HG03521 (cell line): ENCODE measurements around the gene MLIP.

Experiments used
- ATAC-seq: cut with Tn5 transposase; IDR thresholded peaks from one replicate; pipeline ENCODE4 v1.9.1; 2021; ENCODE audit warnings: mild to moderate bottlenecking, moderate library complexity; ENCODE audit not compliant: unreplicated experiment

Gene MLIP

GRCh38 chr6:54273214-54273820 lies 162.1 kb downstream of the MLIP start:
- ATAC-seq: no peak

- ATAC-seq: no peak
Measured at GRCh38 chr6:54274383-54274782, 163.1 kb downstream of the MLIP start.

- ATAC-seq: no peak
Measured at GRCh38 chr6:54282186-54282585, 170.9 kb downstream of the MLIP start.

- ATAC-seq: no peak
Measured at GRCh38 chr6:54284161-54284860, 173.1 kb downstream of the MLIP start.

DNA sequence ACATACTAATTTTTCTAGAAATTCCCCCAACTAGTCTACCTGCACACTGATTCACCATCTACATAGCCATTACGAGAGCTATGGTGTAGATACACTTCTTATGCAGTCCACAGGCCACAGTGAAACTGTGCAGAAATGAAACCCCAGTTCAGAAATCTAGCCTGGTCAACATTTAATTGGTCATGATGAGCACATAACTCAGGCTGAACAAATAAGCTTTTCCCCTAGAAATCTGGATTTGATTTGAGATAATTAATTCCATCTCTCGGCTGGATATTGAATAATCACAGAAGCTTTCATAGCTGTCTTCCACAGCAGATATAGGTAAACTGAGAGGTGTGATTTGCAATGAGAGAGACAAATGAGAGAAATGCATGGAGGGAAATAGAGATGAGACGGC lies 174.4 kb downstream of the MLIP start:
- no peak for ATAC-seq

DNA sequence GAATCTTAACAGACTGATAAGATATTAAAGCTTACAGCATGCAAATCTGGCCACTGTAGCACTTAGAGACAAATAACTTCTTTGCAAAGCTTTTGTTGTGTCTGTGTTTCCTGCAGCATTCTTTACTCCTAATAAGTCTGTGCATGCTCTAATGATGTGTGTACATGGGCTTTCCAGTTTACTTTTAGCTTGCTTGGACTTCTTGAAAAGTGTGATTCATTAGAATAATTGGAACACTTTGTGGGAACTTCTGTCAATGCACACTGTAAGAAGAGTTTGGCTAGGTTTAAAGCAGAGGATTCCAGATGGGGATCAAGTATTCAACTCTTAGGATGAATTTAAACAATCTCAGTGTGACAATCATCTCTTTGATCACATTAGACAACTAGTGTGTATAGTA lies 174.9 kb downstream of the MLIP start:
- ATAC-seq: no peak

DNA sequence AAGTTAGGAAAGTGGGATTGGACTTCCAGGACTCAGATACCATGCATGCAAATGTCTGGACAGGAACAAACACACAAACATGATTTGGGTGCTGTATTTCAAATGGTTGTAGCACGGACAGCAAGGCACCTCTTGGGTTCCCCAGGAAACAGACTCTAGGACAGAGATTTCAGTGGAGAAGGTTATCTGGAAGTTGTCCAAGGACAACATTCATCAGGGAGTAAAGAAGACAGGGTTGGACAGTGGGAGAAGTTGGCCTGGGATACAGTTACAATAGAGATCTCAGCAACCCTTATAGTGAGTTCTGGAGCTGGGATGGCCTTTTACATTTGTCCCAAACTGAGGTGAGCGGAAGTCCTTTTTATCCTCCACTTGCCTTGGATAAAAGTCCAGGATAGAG lies 177.2 kb downstream of the MLIP start:
- no peak for ATAC-seq

GRCh38 chr6:54289426-54289825 lies 178.2 kb downstream of the MLIP start:
- ATAC-seq: no peak

GRCh38 chr6:54291146-54291545 lies 179.9 kb downstream of the MLIP start:
- ATAC-seq: peak; percentile 61

DNA sequence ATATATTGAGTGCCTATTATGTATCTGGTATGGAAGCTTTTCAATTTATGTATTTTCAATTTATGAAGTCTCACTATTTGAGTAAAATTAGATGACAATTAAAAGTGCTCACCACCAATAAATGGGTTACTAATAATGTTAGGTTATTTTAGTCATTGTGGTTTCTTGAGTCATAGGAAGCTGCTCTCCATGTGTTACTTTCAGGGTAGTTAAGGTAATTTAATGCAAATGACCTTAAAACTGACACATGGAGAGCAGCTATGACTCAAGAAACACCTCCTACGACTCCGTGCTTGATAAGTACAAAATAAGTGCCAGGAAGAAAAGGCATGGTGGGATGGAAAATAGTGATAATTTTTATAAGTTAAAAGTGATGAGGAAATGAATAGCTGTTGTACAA lies 180.5 kb downstream of the MLIP start:
- ATAC-seq: peak; percentile 97

- ATAC-seq: no peak
Measured at GRCh38 chr6:54294965-54295532, 183.8 kb downstream of the MLIP start.

- no peak for ATAC-seq
Measured at GRCh38 chr6:54299542-54300269, 188.5 kb downstream of the MLIP start.

DNA sequence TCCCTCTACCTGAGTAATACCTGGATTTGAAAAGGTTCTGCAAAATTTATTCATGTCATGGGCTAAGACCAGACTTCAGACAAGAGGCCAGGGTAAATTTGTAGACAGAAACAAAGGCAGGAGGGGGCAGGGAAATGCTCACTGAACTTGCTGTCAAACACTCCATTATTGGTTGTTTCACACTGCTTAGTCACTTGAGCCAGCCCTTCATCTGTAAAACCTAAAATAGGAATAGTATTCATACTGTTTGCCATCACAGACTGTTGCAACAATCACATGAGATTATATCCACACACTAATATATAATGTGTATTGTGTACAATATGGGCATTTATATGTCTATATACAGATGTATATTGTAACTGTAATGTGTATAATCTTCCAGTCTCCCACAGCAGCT lies 190.5 kb downstream of the MLIP start:
- ATAC-seq: no peak

DNA sequence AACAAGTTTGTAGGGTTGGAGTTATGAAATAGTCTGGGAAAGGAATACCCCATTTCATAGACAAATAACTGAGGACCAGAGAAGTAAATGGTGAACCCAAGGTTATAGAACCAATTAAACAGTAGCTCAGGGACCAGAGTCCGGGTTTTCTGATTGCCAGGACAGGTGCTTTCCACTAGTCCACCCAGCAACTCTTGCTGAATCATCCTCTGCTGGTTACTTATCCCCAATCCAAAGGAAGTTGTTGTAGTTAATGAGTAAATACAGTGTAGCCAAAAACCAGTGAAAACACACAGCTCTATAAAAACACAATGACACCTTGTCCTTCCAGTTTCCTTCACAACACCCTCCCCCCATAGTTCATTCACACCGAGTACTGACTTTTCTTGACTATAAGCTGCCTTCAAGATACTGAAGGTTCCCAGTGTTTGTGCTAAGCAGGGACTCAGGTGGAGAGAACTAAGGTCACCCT lies 196.2 kb downstream of the MLIP start:
- ATAC-seq: peak; percentile 43

GRCh38 chr6:54308289-54308985 lies 197.2 kb downstream of the MLIP start, which contains the start of gene TINAG:
Gene TINAG (plus strand): TSS chr6:54308441. CDS start chr6:54308551, 110 bp downstream.
- ATAC-seq: no peak

- no peak for ATAC-seq
Measured at GRCh38 chr6:54308986-54309315, 197.7 kb downstream of the MLIP start.

DNA sequence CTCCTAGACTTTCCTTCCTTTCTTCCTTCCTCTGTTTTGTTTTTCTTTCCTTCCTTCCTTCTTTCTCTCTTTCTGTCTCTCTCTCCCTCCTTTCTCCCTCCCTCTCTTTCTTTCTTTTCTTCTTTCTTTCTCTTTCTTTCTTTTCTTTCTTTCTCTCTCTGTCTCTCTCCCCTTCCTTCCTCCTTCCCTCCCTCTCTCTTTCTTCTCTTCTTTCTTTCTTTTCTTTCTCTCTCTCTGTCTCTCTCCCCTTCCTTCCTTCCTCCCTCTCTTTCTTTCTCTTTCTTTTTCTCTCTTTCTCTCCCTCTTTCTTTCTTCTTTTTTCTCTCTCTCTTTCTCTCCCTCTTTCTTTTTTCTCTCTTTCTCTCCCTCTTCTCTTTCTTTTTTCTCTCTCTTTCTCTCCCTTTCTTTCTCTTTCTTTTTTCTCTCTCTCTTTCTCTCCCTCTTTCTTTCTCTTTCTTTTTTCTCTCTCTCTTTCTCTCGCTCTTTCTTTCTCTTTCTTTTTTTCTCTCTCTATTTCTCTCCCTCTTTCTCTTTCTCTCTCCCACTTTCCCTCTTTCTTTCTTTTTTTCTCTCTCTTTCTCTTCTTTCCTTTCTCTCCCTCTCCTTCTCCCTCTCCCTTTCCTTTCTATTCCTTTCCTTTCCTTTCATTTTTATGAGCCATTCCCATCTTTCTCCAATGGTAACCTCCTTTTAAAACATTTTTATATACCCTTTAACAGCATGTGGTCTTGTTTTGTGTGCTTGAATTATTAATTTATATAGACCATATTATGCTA lies 199.3 kb downstream of the MLIP start:
- ATAC-seq: no peak

DNA sequence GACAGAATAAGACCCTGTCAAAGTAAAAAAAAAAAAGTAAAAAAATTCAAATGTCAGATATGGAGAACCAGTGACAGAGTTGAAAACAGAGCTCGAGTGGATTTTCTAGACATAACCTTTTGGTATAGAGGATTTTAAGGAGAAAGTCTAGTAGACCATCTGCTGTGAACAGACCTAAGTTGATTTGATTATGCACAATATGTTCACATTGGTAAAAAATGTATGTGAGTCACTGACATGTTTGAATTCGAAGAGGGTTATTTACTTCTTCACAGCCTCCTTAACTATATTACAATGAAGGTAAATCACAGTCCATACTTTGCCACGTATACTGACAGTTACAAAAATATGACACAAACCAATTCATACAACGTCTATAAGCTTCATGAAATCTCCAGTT lies 204.4 kb downstream of the MLIP start:
- ATAC-seq: no peak
